Effector CD8-positive, alpha-beta T cell (primary cell): ENCODE data around the gene ZNF620.
A peak's percentile ranks its signal among the peaks of the same experiment; 100 is the strongest.
"Not testable (repeated sequence)": the region's sequence is repeated elsewhere in the genome, so short reads cannot be mapped to it uniquely, and the experiment has no call there.

Experiments used
- DNase-seq: peaks from one replicate; lab custom pipeline; 2025; lab: John Stamatoyannopoulos, UW
- total RNA-seq, 4 experiments: gene quantifications; one replicate each; lab custom pipeline; 2026; lab: John Stamatoyannopoulos, UW

The ZNF620 gene
- 3.9 to 10.4 (median 5.7) reads per million in 4 experiments for total RNA-seq

DNA sequence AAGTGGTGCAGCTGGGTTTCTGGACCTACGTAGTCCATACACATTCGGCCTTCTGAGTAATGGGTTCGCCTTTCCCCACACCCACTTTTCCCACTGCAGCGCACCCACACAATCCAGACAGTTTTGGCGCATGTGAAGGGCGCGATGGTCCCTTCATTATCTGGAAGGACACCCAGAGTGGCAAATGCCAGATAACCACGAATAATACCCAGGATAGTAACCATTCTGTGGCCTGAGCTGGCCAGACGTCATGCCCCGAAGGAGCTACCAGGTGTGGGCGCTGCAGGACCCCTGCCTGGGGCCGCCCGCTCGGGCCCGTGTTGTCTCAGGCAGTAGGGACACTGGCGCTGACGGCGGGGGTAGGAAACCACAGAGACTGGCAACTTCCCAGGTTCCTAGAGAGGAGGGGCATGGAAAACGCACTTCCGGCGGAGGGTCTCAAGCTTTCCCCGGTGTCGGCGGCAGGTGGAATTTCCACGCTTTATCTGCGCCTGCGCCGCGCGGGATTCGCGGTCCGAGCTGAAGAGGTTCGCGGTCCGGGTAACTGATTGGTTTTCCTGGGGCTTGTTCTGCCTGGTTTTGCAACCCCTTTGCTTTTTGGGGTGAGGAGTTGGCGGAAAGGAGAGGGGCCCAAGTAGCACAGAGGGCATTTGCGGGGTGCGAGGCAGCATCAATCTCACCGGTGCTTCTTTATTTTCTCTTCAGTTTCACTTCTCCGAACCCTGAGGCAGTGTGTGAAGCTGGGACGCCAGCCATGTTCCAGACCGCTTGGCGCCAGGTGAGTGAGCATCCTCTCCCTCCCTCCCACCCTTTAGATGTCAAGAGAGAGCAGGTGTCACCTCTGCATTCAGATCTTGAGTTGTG, at the start of gene ZNF620:
TSS of gene ZNF620 (plus strand) at position 441 of the 864 bp plus-strand sequence. CDS start at position 755, 314 bp downstream.
- DNase-seq, result peak; percentile 26

GRCh38 chr3:40456279-40456939, 49.4 kb upstream of the ZNF620 start:
- DNase-seq, result no peak

GRCh38 chr3:40456940-40457823, 48.7 kb upstream of the ZNF620 start, which contains the start of gene RPL14:
Gene RPL14, plus strand, starts transcription at chr3:40457339. Its CDS starts 133 bp downstream, at chr3:40457472.
- peak; percentile 92 for DNase-seq

GRCh38 chr3:40458473-40458872, 47.4 kb upstream of the ZNF620 start:
- no peak for DNase-seq

DNA sequence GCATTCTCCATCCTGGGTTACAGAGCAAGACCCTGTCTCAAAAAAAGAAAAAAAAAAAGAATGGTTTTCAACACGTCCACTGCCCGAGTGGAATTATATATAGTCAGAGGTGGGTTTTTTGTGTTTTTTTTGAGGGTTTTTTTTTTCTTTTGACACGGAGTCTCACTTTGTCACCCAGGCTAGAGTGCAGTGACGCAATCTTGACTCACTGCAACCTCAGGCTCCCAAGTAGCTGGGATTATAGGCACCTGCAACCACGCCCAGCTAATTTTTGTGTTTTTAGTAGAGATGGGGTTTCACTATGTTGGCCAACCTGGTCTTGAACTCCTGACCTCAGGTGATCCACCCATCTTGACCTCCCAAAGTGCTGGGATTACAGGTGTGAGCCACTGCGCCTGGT, 45.4 kb upstream of the ZNF620 start:
- DNase-seq, result not testable (repeated sequence)

DNA sequence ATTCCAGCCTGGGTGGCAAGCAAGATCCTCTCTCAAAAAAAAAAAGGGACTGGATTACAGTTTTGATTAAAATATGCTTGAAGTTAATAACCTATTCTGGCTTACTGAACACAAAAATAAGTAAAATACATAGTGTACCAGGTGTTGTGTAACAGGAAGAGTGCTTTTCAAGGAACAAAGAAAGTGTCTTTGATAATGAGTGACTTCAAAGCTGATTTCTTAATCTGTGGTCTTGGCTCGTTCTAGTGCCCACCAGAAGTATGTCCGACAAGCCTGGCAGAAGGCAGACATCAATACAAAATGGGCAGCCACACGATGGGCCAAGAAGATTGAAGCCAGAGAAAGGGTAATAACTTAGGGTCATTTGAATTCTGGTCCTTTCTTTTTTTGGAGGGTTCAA, 44.7 kb upstream of the ZNF620 start:
- no peak for DNase-seq

DNA sequence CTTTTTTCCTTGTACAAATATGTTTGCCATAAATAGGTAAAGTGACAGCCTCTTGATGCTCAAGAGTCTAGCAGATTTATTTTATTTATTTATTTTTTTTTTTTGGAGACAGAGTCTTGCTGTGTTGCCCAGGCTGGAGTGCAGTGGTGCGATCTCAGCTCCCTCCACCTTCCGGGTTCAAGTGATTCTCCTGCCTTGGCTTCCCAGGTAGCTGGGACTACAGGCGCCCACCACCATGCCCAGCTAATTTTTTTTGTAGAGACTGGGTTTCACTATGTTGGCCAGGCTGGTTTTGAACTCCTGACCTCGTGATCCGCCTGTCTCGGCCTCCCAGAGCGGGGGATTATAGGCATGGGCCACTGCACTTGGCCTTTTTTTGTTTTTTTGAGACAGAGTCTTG, 43.0 kb upstream of the ZNF620 start:
- DNase-seq, result not testable (repeated sequence)

GRCh38 chr3:40463579-40463978, 42.3 kb upstream of the ZNF620 start:
- no peak for DNase-seq

GRCh38 chr3:40464339-40465110, 41.3 kb upstream of the ZNF620 start:
- peak; percentile 5 for DNase-seq

DNA sequence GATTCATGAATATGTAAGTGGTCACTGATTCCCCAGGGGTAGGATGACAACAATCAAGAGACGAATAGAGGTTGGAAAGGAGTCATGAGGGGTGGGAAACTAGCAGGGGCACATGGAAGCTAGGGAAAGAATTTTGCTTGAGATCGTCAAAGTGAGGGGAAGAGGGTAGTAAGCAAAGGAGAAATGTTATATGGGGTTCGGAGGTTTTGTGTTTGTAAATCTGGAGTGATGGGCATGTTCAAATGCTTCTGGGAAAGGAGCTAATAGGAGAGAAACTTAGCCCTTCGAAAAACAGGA, 40.8 kb upstream of the ZNF620 start:
- DNase-seq, result no peak

DNA sequence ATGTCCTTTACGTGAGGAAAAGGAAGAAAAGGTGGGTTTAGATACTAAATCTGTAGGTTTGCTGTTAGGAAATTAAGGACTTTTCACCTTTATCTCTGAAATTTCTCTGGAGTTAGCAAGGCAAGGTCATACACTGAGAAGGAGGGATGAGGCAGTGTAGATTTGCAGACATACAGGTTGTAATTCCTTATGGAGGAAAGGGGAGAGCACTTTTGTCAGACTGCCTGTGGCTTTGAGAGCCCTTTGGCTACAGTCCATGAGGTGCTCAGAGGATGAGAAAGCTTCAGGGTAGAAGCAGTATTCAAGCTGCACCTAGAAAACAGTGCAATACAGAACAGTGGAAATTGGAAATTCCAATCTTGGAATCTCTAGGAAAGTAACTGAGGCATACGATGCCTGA, 40.4 kb upstream of the ZNF620 start:
- DNase-seq, result no peak

GRCh38 chr3:40468018-40468417, 37.8 kb upstream of the ZNF620 start:
- no peak for DNase-seq

GRCh38 chr3:40470701-40471100, 35.1 kb upstream of the ZNF620 start:
- DNase-seq, result no peak

DNA sequence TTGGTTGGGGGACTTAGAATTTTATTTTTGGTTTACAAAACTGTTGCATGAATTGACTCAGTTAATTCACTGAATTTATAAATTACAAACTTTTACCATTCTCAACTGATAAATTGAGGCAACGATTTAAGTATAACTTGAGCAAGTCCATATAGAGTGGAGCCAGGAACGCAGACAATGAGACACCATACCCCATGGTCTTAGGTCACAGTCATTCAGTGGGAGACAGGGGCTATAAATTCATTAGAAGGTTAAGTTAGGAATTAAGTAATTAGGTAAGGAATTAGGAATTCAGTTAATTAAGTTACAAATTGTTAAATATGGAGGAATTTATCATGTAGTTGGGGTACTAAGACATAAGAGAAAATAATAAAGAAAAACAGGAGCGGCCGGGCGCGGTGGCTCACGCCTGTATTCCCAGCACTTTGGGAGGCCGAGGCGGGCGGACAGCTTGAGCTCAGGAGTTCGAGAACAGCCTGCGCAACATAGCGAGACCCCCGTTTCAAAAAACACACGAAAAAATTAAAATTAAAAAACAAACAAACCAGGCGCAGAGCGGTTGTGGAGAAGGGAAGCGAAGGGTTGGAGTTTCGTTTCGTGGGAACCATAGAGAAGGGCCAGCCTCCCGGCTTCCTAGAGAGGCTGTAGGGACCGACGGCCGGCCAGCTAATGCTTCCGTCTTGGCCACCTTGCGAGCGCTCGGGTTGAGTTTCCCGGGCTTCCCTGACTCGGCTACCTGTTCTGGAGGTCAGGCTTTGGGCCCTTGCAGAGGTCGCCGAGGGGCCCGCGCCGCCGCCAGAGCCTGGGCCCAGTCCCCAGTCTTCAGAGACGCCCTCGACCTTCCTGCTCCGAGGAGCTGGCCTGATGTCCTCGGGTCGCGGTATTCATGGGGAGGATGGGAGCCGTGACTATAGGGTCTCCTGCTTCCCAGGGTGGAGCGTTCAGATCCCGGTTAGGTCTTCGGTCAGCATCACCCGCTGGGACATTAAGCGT, 29.1 kb upstream of the ZNF620 start, which contains the start of gene ZNF619:
TSS of gene ZNF619 (plus strand) at position 645 of the 993 bp plus-strand sequence. CDS start 858 bp downstream, outside the sequence.
- DNase-seq, result peak; percentile 18

DNA sequence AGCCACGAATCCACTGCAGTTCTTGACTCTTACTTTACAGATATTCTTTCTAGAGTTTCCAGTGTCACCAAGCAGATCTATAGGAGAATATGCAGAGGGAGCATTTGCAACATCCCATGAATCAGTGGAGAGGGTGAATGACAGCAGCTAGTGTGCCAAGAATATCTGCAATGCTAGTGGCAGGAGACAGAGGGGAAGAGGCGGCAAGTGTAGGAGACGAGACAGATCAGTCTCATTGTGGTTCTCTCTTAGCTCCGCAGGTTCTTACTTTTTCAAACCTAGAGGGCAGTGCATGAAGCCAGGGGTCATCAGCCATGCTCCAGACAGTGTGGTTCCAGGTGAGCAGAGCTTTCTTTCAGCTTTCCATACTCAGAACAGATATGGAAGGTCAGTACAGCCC, 28.2 kb upstream of the ZNF620 start:
- no peak for DNase-seq

- no peak for DNase-seq
Measured at GRCh38 chr3:40487172-40487571, 18.7 kb upstream of the ZNF620 start.

- no peak for DNase-seq
Measured at GRCh38 chr3:40490916-40491315, 14.9 kb upstream of the ZNF620 start.

GRCh38 chr3:40494698-40495097, 11.1 kb upstream of the ZNF620 start:
- no peak for DNase-seq

GRCh38 chr3:40497288-40497687, 8.6 kb upstream of the ZNF620 start:
- no peak for DNase-seq

GRCh38 chr3:40499952-40500351, 5.9 kb upstream of the ZNF620 start:
- no peak for DNase-seq
